H1 (cell line): ENCODE measurements around the gene CD300C. TPM values are rescaled to one million over a fixed set of nuclear protein-coding genes. Genes with fewer than 3 reads are reported as not detected.

ENCODE experiments used
- ASH2L ChIP-seq: fragments of 200-600, 300-600 bp; sonication (generic); IDR thresholded peaks from one replicate; pipeline ENCODE4 v1.7.1; 2017; ENCODE audit warnings: low read length
- BACH1 ChIP-seq: IDR thresholded peaks from 2 replicates; pipeline ENCODE4 v1.6.1; 2012; ENCODE audit warnings: low read length, improper control_type of control experiment
- EZH2 ChIP-seq: fragments of 200-600 bp; sonication (generic); IDR thresholded peaks from 2 replicates; pipeline ENCODE4 v1.7.1; 2012; ENCODE audit warnings: low read depth, mild to moderate bottlenecking, moderate library complexity, low read length, inconsistent platforms; ENCODE audit not compliant: severe bottlenecking
- GABPA ChIP-seq: IDR thresholded peaks from 2 replicates; pipeline ENCODE4 v1.6.1; 2011; ENCODE audit warnings: mild to moderate bottlenecking, low read length, moderate library complexity, borderline replicate concordance; ENCODE audit not compliant: insufficient read depth
- POLR2AphosphoS5 ChIP-seq: IDR thresholded peaks from 2 replicates; pipeline ENCODE4 v1.6.1; 2011; ENCODE audit warnings: low read depth, low read length
- RAD21 ChIP-seq, 2 experiments: IDR thresholded peaks in 1 of 2; conservative IDR thresholded peaks in 1 of 2; 2 replicates each; pipeline ENCODE4 v1.6.1; 2011; ENCODE audit warnings: low read depth in 2 of 2, low read length in 2 of 2, improper control_type of control experiment in 1 of 2, inconsistent platforms in 1 of 2, mild to moderate bottlenecking in 1 of 2, moderate library complexity in 1 of 2
- RFX5 ChIP-seq: IDR thresholded peaks from 2 replicates; pipeline ENCODE4 v1.6.1; 2011; ENCODE audit warnings: low read depth, low read length, improper control_type of control experiment, borderline replicate concordance
- SP2 ChIP-seq: IDR thresholded peaks from 2 replicates; pipeline ENCODE4 v1.6.1; 2012; ENCODE audit warnings: mild to moderate bottlenecking, low read length, inconsistent platforms
- ZNF274 ChIP-seq: IDR thresholded peaks from 2 replicates; pipeline ENCODE4 v1.7.0; 2012; ENCODE audit warnings: low read length, borderline replicate concordance; ENCODE audit errors: extremely low read depth
- polyA plus RNA-seq, 7 experiments: library from polyadenylated mRNA; depleted of rRNA in 3 of 7; stranded (reverse) in 5 of 7; unstranded in 2 of 7; fragments of >200 nt in 5 of 7; fragments of 200-250 nt in 2 of 7; gene quantifications; 1 replicate in 5 of 7; 2 replicates in 1 of 7; 4 replicates in 1 of 7; pipeline versions ENCODE4 v1.2.1 to v1.2.3, GENCODE V29; 2011 to 2013; ENCODE audit warnings: missing spikeins in 2 of 7, mixed read lengths in 2 of 7
- total RNA-seq: library from RNA; stranded (reverse); fragmentation: NEBNext Ultra II Directional; extraction: Animal tissue kit (Norgen Biotek cat#: 25700); gene quantifications from 2 replicates; pipeline ENCODE4 v1.2.1, GENCODE V29; 2021
- TF ChIP-seq, protein P1 (sequence below): fragments of 300-600 bp; sonication (generic); IDR thresholded peaks from 2 replicates; pipeline ENCODE4 v1.7.1; 2012; ENCODE audit warnings: low read length, moderate library complexity, mild to moderate bottlenecking, inconsistent platforms; ENCODE audit not compliant: insufficient replicate concordance
- TF ChIP-seq, protein P2 (sequence below): IDR thresholded peaks from 2 replicates; pipeline ENCODE4 v1.6.1; 2012; ENCODE audit warnings: inconsistent platforms

The CD300C gene
- total and polyA plus RNA-seq, 2 of the 8 experiments (the other 6 are each of a cell fraction or from before 2014, with no cell fraction given), result not detected

DNA sequence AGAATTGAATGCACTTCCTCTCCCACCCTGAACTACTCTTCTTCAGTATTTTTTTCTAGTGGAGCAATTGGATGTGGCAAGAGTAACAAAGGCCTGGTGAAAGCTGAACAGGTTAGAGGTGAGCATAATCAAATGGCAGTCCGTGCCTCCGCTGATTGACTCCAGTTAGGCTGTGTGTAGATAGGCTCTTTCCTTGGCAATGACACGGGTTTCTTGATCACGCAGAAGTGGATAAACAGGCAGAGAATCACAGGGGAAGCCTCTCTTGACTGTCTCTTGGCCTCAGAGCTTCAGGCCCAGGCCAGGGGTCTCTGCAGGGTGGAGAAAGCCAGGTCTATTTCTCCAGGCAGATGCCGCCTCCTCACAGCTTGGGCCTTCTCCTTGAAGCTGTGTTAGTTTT, 18.8 kb downstream of the CD300C start (continued):
- TF ChIP-seq, protein P1, sequence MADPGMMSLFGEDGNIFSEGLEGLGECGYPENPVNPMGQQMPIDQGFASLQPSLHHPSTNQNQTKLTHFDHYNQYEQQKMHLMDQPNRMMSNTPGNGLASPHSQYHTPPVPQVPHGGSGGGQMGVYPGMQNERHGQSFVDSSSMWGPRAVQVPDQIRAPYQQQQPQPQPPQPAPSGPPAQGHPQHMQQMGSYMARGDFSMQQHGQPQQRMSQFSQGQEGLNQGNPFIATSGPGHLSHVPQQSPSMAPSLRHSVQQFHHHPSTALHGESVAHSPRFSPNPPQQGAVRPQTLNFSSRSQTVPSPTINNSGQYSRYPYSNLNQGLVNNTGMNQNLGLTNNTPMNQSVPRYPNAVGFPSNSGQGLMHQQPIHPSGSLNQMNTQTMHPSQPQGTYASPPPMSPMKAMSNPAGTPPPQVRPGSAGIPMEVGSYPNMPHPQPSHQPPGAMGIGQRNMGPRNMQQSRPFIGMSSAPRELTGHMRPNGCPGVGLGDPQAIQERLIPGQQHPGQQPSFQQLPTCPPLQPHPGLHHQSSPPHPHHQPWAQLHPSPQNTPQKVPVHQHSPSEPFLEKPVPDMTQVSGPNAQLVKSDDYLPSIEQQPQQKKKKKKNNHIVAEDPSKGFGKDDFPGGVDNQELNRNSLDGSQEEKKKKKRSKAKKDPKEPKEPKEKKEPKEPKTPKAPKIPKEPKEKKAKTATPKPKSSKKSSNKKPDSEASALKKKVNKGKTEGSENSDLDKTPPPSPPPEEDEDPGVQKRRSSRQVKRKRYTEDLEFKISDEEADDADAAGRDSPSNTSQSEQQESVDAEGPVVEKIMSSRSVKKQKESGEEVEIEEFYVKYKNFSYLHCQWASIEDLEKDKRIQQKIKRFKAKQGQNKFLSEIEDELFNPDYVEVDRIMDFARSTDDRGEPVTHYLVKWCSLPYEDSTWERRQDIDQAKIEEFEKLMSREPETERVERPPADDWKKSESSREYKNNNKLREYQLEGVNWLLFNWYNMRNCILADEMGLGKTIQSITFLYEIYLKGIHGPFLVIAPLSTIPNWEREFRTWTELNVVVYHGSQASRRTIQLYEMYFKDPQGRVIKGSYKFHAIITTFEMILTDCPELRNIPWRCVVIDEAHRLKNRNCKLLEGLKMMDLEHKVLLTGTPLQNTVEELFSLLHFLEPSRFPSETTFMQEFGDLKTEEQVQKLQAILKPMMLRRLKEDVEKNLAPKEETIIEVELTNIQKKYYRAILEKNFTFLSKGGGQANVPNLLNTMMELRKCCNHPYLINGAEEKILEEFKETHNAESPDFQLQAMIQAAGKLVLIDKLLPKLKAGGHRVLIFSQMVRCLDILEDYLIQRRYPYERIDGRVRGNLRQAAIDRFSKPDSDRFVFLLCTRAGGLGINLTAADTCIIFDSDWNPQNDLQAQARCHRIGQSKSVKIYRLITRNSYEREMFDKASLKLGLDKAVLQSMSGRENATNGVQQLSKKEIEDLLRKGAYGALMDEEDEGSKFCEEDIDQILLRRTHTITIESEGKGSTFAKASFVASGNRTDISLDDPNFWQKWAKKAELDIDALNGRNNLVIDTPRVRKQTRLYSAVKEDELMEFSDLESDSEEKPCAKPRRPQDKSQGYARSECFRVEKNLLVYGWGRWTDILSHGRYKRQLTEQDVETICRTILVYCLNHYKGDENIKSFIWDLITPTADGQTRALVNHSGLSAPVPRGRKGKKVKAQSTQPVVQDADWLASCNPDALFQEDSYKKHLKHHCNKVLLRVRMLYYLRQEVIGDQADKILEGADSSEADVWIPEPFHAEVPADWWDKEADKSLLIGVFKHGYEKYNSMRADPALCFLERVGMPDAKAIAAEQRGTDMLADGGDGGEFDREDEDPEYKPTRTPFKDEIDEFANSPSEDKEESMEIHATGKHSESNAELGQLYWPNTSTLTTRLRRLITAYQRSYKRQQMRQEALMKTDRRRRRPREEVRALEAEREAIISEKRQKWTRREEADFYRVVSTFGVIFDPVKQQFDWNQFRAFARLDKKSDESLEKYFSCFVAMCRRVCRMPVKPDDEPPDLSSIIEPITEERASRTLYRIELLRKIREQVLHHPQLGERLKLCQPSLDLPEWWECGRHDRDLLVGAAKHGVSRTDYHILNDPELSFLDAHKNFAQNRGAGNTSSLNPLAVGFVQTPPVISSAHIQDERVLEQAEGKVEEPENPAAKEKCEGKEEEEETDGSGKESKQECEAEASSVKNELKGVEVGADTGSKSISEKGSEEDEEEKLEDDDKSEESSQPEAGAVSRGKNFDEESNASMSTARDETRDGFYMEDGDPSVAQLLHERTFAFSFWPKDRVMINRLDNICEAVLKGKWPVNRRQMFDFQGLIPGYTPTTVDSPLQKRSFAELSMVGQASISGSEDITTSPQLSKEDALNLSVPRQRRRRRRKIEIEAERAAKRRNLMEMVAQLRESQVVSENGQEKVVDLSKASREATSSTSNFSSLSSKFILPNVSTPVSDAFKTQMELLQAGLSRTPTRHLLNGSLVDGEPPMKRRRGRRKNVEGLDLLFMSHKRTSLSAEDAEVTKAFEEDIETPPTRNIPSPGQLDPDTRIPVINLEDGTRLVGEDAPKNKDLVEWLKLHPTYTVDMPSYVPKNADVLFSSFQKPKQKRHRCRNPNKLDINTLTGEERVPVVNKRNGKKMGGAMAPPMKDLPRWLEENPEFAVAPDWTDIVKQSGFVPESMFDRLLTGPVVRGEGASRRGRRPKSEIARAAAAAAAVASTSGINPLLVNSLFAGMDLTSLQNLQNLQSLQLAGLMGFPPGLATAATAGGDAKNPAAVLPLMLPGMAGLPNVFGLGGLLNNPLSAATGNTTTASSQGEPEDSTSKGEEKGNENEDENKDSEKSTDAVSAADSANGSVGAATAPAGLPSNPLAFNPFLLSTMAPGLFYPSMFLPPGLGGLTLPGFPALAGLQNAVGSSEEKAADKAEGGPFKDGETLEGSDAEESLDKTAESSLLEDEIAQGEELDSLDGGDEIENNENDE, result no peak
- TF ChIP-seq, protein P2, sequence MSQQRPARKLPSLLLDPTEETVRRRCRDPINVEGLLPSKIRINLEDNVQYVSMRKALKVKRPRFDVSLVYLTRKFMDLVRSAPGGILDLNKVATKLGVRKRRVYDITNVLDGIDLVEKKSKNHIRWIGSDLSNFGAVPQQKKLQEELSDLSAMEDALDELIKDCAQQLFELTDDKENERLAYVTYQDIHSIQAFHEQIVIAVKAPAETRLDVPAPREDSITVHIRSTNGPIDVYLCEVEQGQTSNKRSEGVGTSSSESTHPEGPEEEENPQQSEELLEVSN, result no peak
- TF ChIP-seq RAD21 (IDR thresholded peaks at IDR 0.05 in 1 of 2, conservative IDR thresholded peaks at IDR 0.05 in 1 of 2; ENCODE audit: low read depth in 2 of 2, low read length in 2 of 2) (no peak), BACH1 (no peak), POLR2AphosphoS5 (no peak), GABPA (no peak), EZH2 (no peak), RFX5 (no peak), SP2 (no peak), ASH2L (no peak), ZNF274 (no peak)
